H1 (cell line): ENCODE data around the gene CREB3L4. TPM values are rescaled to one million over a fixed set of nuclear protein-coding genes. Genes with fewer than 3 reads are reported as not detected.

Experiments
- BACH1 ChIP-seq: IDR thresholded peaks from 2 replicates; pipeline ENCODE4 v1.6.1; 2012; ENCODE audit warnings: low read length, improper control_type of control experiment
- BRCA1 ChIP-seq: IDR thresholded peaks from 2 replicates; pipeline ENCODE4 v1.6.1; 2012; ENCODE audit warnings: low read depth, low read length, improper control_type of control experiment
- CBX5 ChIP-seq: fragments of 300-800, 300-1000 bp; sonication (generic); IDR thresholded peaks from 2 replicates; pipeline ENCODE4 v1.7.1; 2016; ENCODE audit warnings: antibody characterized with exemption, low read length, low read depth
- POU5F1 ChIP-seq: IDR thresholded peaks from 2 replicates; pipeline ENCODE4 v1.6.1; 2011; ENCODE audit warnings: low read depth, mild to moderate bottlenecking, low read length, moderate library complexity
- RNF2 ChIP-seq: fragments of 200-900, 300-1000 bp; sonication (generic); IDR thresholded peaks from 2 replicates; pipeline ENCODE4 v1.7.1; 2016; ENCODE audit warnings: borderline replicate concordance, low read depth, mild to moderate bottlenecking, antibody characterized with exemption, low read length; ENCODE audit not compliant: poor library complexity, severe bottlenecking; ENCODE audit errors: missing control alignments
- microRNA-seq, 2 experiments: library from miRNA; unstranded; fragments of <30 nt; microRNA quantifications; one replicate each; pipeline versions ENCODE4 to v1.2.0, GENCODE V29; 2016 to 2020; ENCODE audit warnings: borderline microRNAs expressed in 2 of 2, borderline number of aligned reads in 2 of 2, borderline replicate concordance in 1 of 2
- polyA plus RNA-seq, 7 experiments: library from polyadenylated mRNA; depleted of rRNA in 3 of 7; stranded (reverse) in 5 of 7; unstranded in 2 of 7; fragments of >200 nt in 5 of 7; fragments of 200-250 nt in 2 of 7; gene quantifications; 1 replicate in 5 of 7; 2 replicates in 1 of 7; 4 replicates in 1 of 7; pipeline versions ENCODE4 v1.2.1 to v1.2.3, GENCODE V29; 2011 to 2013; ENCODE audit warnings: missing spikeins in 2 of 7, mixed read lengths in 2 of 7
- small RNA-seq: library from polyadenylated mRNA; stranded (forward); fragments of <200 nt; extraction: miRNeasy Mini kit (QIAGEN cat#:217004); gene quantifications from one replicate; pipeline ENCODE3, GENCODE V24; 2013; ENCODE audit not compliant: insufficient read depth
- total RNA-seq: library from RNA; stranded (reverse); fragmentation: NEBNext Ultra II Directional; extraction: Animal tissue kit (Norgen Biotek cat#: 25700); gene quantifications from 2 replicates; pipeline ENCODE4 v1.2.1, GENCODE V29; 2021

Gene CREB3L4
- total and polyA plus RNA-seq, 2 of the 8 experiments (the other 6 are each of a cell fraction or from before 2014, with no cell fraction given) = 34.4 to 54.0 TPM

DNA sequence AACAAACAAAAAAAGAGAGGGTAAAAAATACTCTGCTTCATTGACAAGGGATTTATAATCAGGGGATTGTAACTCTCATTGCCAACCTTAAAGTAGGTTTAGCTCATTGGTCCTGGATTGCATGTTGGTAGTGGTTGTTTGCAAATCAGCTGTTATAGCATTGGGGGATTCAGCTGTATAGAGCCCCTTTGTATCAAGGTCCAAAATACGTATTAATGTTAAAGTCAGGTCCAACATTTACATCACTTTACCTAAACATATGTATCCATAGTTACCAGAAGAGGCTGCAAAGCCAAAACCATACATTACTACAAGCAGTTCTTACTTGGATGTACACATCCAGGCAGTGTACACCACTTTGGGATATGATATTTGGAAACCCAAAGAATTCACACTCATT, 52.2 kb downstream of the CREB3L4 start (continued):
- TF ChIP-seq BRCA1 (no peak), POU5F1 (no peak), BACH1 (no peak), CBX5 (no peak), RNF2 (no peak)

Small RNA genes lying within 50 kb of the gene (microRNA-seq; reads per million reads assigned to microRNA genes)
- gene MIR6737 = 0.20 to 0.46 reads per million in 2 experiments

Small RNA genes lying within 50 kb of the gene (small RNA-seq; reads per million reads assigned to genes)
- 2.2 reads per million, percentile 22 among the genes with 10 or more reads in this experiment for gene MIR6737

Other genes starting within 250 kb of the CREB3L4 start
- gene INTS3, start 239.9 kb upstream of the CREB3L4 start, total RNA-seq = 63.2 and 66.8 TPM in 2 replicates
- 86.9 and 93.2 TPM in 2 replicates for gene INTS3, start 239.9 kb upstream of the CREB3L4 start, polyA plus RNA-seq (2011; rRNA removed)
- gene SLC27A3, start 192.5 kb upstream of the CREB3L4 start, total RNA-seq = 29.4 and 39.1 TPM in 2 replicates
- 40.1 and 51.2 TPM in 2 replicates for gene SLC27A3, start 192.5 kb upstream of the CREB3L4 start, polyA plus RNA-seq (2011; rRNA removed)
- gene GATAD2B, start 44.9 kb upstream of the CREB3L4 start, total RNA-seq = 39.1 and 41.5 TPM in 2 replicates
- 8.4 and 9.6 TPM in 2 replicates for gene GATAD2B, start 44.9 kb upstream of the CREB3L4 start, polyA plus RNA-seq (2011; rRNA removed)
- gene DENND4B, start 21.2 kb upstream of the CREB3L4 start, total RNA-seq = 61.1 and 62.8 TPM in 2 replicates
- gene DENND4B, start 21.2 kb upstream of the CREB3L4 start, polyA plus RNA-seq (2011; rRNA removed) = 45.6 and 80.8 TPM in 2 replicates
- 28.6 and 33.7 TPM in 2 replicates for gene CRTC2, start 9.3 kb upstream of the CREB3L4 start, total RNA-seq
- 34.3 and 38.8 TPM in 2 replicates for gene CRTC2, start 9.3 kb upstream of the CREB3L4 start, polyA plus RNA-seq (2011; rRNA removed)
- 238 and 244 TPM in 2 replicates for gene SLC39A1, start 4.4 kb upstream of the CREB3L4 start, total RNA-seq
- gene SLC39A1, start 4.4 kb upstream of the CREB3L4 start, polyA plus RNA-seq (2011; rRNA removed) = 318 and 337 TPM in 2 replicates
- gene JTB, start 9.8 kb downstream of the CREB3L4 start, total RNA-seq = 91.1 and 93.0 TPM in 2 replicates
- 122 and 136 TPM in 2 replicates for gene JTB, start 9.8 kb downstream of the CREB3L4 start, polyA plus RNA-seq (2011; rRNA removed)
- gene RAB13, start 18.4 kb downstream of the CREB3L4 start, total RNA-seq = 157 TPM in 2 replicates
- 65.7 and 70.5 TPM in 2 replicates for gene RAB13, start 18.4 kb downstream of the CREB3L4 start, polyA plus RNA-seq (2011; rRNA removed)
- gene RPS27, start 22.9 kb downstream of the CREB3L4 start, total RNA-seq = 1,810 and 1,941 TPM in 2 replicates
- gene RPS27, start 22.9 kb downstream of the CREB3L4 start, polyA plus RNA-seq (2011; rRNA removed) = 2,224 and 3,155 TPM in 2 replicates
- gene NUP210L, start 187.2 kb downstream of the CREB3L4 start, total RNA-seq = not detected in 2 replicates
- gene NUP210L, start 187.2 kb downstream of the CREB3L4 start, polyA plus RNA-seq (2011; rRNA removed) = not detected in 2 replicates
- gene TPM3, start 224.2 kb downstream of the CREB3L4 start, total RNA-seq = 572 and 586 TPM in 2 replicates
- 213 and 278 TPM in 2 replicates for gene TPM3, start 224.2 kb downstream of the CREB3L4 start, polyA plus RNA-seq (2011; rRNA removed)
- not detected in 2 replicates for gene CFAP141, start 238.4 kb downstream of the CREB3L4 start, total RNA-seq
- not detected in 2 replicates for gene CFAP141, start 238.4 kb downstream of the CREB3L4 start, polyA plus RNA-seq (2011; rRNA removed)